Endometrial microvascular endothelial cells (primary cell): ENCODE data around the gene TLE5. TPM values are rescaled to one million over a fixed set of nuclear protein-coding genes. Genes with fewer than 3 reads are reported as not detected.
"Not testable (repeated sequence)": the region's sequence is repeated elsewhere in the genome, so short reads cannot be mapped to it uniquely, and the experiment has no call there.

Experiments used
- in situ Hi-C: cut with HindIII; loops from 2 replicates; pipeline ENCODE4 v1.10.0; 2017; ENCODE audit warnings: low sequenced_read_pairs, low pct_unique_long_range_greater_than_20kb; ENCODE audit errors: inconsistent ontology term
- total RNA-seq: library from RNA; depleted of rRNA; stranded (reverse); fragments of >200 nt; gene quantifications from one replicate; pipeline ENCODE4 v1.2.3, GENCODE V29; 2015; ENCODE audit errors: inconsistent ontology term

TLE5 gene
- total RNA-seq, 1 donor from 2014 or later = 246 TPM

DNA sequence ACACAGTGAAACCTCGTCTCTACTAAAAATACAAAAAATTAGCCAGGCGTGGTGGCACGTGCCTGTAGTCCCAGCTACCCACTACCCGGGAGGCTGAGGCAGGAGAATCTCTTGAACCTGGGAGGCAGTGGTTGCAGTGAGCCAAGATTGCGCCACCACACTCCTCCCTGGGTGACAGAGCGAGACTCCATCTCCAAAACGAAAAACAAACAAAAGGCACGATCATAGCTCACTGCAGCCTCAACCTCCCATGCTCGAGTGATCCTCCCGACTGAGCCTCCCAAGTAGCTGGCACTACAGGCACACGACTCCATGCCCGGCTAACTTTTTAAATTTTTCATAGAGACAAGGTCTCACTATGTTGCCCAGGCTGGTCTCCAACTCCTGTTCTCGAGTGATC is 50.2 kb downstream of the TLE5 start:
- in situ Hi-C loops = not testable (repeated sequence)

GRCh38 chr19:3010871-3011270 is 51.4 kb downstream of the TLE5 start:
- in situ Hi-C loops = no loop called here

DNA sequence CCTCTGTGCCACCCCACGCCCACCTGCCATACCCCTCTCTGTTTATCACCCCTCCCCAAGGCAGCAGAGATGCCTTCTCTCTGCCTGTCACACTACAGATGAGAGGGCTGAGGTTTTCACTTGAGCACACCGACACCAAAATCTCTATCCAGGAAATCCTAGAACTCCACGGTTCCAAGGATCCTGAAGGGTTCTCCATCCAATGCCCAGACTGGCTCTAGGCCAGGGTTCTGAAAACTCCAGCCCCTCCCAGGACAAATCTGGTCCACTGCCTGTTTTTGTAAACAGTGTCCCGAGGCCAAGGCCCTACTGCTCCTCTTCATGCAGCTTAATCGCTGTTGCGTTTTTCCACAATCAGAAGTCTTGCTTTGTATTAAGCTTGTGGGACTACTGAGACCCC is 53.3 kb downstream of the TLE5 start:
- in situ Hi-C loops = no loop called here

DNA sequence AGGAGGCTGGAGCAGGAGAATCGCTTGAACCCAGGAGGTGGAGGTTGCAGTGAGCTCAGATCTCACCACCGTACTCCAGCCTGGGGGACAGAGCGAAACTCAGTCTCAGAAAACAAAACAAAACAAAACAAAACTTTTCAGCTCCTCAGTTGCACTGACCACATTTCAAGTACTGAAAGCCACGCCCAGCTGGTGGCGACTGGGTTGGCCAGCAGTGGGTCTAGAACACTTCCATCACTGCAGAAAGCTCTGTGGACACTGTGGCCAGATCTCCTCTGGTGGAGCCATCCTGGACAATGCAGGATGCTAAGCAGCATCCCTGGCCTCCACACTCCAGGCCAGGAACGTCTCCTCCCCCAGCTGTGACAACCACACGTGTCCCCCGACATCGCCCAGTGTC is 54.3 kb downstream of the TLE5 start:
- in situ Hi-C loops = no loop called here

- in situ Hi-C loops = no loop called here
Observed at GRCh38 chr19:3006075-3006767, 56.1 kb downstream of the TLE5 start.

- in situ Hi-C loops = no loop called here
Observed at GRCh38 chr19:3005345-3005744, 57.0 kb downstream of the TLE5 start.

DNA sequence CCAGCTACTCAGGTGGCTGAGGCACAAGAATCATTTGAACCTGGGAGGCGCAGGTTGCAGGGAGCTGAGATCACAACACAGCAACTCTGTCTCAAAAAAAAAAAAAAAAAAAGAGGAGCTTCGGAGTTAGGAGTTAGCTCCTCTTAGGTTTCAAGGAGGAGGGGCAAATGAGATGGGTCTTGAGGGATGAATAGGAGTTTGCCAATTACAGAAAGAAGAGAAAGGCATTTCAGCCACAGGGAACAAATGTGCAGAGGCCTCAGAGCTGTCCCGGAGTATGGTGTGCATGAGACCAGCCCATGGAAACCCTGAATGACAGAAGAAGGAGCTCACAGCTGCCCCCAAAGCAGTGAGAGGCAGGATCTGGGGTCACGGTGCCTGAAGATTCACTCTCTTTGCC is 57.8 kb downstream of the TLE5 start:
- in situ Hi-C loops = no loop called here

- in situ Hi-C loops = no loop called here
Observed at GRCh38 chr19:3003046-3003445, 59.2 kb downstream of the TLE5 start.

Other genes starting within 250 kb of the TLE5 start
- gene ZNF554, start 242.6 kb downstream of the TLE5 start, total RNA-seq = 5.4 TPM
- 3.2 TPM for gene ZNF555, start 221.0 kb downstream of the TLE5 start, total RNA-seq
- gene ZNF556, start 195.2 kb downstream of the TLE5 start, total RNA-seq = not detected
- 4.6 TPM for gene ZNF57, start 161.6 kb downstream of the TLE5 start, total RNA-seq
- 2.3 TPM for gene ZNF77, start 117.5 kb downstream of the TLE5 start, total RNA-seq
- 0.09 TPM for gene TLE6, start 84.9 kb downstream of the TLE5 start, total RNA-seq
- 11.3 TPM for gene TLE2, start 33.2 kb downstream of the TLE5 start, total RNA-seq
- 88.8 TPM for gene GNA11, start 31.9 kb upstream of the TLE5 start, total RNA-seq
- not detected for gene GNA15, start 73.5 kb upstream of the TLE5 start, total RNA-seq
- 0.46 TPM for gene S1PR4, start 116.3 kb upstream of the TLE5 start, total RNA-seq
- gene NCLN, start 123.4 kb upstream of the TLE5 start, total RNA-seq = 125 TPM
- not detected for gene CELF5, start 162.2 kb upstream of the TLE5 start, total RNA-seq